HG03025 (cell line): Measurements from ENCODE around the gene ZWILCH.

Experiments used
- ATAC-seq: cut with Tn5 transposase; IDR thresholded peaks from one replicate; pipeline ENCODE4 v1.9.1; 2021; ENCODE audit warnings: mild to moderate bottlenecking, moderate library complexity; ENCODE audit not compliant: unreplicated experiment, low FRiP score

The ZWILCH gene

DNA sequence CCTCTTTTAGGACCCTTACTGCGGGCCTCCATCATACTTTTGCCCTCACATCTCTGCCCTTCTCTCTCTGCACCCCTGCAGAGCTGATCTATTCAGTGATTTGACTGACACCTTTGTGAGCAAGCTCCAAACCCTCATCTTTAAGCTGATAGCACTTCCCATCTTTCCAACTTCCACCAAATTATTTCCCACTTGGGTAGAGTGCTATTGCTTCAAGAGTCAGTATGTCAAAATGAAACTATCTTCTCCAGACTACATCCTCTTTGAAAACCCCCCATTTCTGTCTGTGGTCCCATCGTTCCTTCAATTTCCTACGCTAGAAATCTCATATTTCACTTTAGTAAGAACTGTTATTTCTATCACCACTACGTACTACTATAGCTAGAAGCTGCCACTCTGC lies 19.7 kb downstream of the ZWILCH start:
- no peak for ATAC-seq

DNA sequence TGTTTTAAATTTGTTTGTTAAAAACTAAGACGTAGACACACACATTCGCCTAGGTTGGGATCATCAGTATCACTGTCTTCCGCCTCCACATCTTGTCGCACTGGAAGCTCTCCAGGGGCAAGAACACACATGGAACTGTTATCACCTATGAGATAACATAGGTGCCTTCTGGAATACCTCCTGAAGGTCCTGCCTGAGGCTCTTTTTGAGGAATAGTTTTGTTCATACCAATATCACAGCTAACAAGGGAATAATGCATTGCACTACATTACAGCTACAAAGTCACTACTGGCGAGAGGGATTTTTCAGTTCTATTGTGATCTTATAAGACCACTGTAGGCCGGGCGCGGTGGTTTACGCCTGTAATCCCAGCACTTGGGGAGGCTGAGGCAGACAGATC lies 29.9 kb downstream of the ZWILCH start:
- ATAC-seq: no peak

DNA sequence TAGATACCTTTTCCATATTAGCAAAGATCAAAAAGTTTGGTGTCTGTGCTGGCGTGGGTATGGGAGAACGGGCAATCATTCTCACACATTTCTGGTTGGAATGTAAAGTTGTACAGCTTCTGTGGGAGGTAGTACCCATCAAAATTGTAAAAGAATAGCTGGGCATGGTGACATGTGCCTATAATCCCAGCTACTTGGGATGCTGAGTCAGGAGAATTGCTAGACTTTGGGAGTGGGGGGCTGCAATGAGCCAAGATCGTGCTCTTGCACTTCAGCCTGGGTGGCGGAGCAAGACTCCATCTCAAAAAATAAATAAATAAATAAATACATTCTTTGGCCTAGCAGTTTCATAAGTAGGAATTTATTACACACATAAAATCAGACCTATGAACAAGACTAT lies 37.8 kb downstream of the ZWILCH start:
- ATAC-seq: no peak

DNA sequence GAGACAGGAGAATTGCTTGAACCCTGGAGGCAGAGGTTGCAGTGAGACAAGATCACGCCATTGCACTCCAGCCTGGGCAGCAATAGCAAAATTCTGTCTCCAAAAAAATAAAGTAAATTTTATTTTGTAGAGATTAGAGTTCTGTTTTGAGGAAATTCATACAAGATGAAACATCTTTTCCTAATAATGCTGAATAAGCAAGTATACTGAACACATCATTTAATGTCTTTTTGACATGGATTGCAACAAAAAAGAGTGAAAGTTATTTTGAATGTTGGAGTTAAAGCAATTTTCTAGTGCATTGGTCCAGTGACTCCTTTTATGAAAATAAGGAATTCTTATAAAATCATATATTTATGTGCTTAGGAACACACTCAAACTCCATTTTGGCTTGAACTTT lies 40.1 kb downstream of the ZWILCH start:
- no peak for ATAC-seq

DNA sequence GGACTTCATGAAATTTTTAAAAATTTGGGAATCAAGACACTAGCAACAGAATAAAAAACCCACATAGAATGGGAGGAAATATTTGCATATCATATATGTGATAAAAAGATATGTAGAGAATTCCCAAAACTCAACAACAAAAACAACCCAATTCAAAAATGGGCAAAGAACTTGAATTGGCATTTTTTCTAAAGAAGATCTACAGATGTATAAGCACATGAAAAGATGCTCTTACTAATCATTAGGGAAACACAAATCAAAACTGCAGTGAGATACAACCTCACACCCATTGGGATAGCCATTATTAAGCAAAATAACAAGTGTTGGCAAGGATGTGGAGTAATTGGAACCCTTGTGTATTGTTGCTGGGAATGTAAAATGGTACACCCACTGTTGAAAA lies 50.6 kb downstream of the ZWILCH start:
- no peak for ATAC-seq

GRCh38 chr15:66558271-66558670 lies 53.1 kb downstream of the ZWILCH start:
- no peak for ATAC-seq

DNA sequence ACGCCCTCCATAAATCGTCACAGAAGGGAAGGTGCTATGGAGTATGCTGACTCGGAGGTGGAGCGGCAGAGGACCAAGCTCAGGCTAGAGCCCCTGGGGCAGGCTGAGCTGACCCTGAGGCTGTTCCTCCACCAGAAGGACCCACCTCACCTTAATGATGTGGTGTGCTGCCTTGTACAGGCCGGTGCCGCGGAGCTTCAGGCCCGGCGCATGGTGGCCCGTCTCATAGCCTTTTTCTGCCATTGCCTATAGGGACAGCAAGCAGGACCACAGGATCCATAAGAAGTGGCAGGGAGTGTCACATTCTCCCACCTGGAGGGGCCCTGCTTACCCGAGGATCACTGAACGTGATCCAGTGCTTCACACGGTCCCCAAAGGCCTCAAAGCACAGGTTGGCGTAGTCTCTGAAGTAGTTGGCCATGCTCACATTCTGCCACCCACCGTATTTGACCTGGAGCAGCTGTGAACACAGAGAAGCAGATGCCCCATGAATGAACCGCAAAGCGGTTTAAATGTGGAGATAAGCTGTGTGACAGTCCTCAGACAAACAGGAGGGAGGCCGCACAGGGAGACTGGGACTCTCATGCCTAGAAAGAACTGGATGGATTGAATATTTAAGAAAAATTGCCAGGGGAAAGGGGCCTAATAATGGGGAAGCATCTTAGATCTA lies 55.9 kb downstream of the ZWILCH start:
- ATAC-seq: no peak

DNA sequence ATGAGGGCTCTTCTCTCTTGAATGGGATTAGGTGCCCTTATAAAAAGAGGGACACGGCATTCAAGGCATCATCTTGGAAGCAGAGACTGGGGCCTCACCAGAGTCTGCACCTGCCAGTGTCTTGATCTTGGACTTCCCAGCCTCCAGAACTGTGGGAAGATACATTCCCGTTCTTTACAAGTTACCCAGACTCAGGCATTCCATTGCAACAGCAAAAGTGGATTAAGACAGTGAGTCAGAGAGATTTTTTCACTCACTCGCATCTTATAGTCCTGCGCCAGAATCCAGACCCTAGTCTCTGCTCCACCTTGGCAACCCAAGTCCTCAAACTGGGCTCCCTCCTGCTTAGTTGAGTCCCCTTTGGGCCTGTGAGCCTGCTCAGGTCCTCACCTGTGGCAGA lies 58.0 kb downstream of the ZWILCH start:
- no peak for ATAC-seq

DNA sequence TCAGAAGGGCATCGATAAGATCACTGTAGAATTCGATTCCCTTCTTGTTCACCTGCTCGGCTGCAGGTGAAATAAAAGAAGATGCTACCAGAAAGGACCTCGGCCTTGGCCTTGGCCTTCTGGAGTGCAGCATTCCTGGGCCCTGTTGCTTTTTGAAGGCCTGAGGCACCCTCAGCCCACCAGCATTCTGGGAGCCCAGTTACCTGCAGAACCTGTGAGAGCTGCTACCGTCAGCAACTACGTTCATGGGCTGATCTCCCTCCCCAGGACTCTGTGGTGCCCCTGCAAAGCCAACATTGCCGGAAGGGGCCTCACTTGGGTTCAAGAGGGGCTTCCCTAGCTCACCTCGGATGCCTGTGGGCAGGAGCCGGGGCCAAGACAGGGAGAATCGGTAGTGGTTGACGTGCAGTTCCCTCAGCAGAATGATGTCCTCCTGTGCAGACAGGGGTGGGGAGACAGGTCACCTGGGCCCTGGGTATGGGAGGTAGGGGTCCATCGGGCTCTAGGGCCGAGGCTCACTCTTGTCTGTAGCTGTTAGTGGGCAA lies 58.5 kb downstream of the ZWILCH start:
- ATAC-seq: no peak

DNA sequence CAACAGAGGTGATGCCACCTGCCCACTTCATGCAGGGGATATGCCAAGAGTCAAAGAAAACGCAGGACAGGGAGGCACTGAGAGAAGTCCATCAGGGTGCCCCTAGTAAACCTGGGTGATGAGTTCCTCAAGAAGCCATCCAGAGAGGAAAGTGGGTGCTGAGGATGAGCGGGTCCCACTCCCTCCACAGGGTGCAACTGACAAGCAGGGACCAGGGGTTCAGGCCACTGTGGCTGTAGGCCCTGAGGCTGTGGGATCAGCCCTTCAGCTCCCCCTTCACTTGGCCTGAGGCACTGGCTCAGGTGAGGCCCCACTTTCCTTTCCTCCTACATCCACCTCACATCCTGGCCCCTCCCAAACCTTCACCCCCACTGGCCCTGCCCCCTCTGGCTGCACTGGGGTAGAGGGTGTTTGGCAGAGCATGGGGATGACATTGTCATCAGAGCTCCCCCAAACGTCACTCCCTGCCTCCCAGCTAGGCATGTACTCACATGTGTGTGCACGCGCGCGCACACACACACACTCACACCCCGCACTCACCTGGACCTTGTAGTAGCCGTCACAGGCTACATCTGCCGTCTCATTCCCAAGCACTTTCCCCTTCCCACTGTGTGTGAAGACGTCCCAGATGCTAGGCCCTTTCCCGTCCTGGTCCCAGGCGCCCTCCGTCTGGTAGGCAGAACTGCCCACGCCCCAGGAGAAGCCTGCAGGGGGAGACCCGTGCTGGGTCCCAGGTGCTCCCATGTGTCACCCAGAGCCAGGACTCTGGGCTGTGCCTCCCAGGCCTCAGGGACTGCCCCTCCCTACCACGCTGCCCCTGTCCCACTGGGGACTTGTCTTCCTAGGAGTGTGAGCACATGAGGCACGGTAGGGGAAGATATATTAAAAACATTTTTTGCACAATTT lies 59.3 kb downstream of the ZWILCH start:
- ATAC-seq: no peak

DNA sequence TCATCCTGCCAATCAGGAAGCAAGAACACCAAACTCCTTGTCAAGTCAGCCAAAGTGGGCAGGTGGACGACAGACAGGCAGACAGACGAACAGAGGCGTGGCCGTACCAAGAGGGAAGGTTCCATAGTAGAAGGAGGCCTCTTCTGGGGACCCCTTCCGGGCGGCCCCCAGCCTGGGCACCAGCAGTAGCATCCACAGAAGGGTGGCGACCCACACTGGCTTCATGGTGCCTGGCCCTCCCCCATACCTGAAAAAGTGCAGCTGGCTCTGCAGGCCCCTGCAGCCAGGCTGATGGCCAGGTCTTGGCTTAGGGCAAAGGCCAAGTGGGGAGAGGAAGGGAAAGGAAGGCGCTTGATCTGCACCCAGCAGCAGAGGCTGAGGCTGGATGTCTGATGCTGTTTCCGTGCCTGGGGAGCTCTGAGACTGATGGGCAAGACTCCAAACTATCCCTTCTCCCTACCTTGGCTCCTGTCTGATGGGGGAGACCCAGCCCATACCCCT lies 60.1 kb downstream of the ZWILCH start:
- no peak for ATAC-seq

DNA sequence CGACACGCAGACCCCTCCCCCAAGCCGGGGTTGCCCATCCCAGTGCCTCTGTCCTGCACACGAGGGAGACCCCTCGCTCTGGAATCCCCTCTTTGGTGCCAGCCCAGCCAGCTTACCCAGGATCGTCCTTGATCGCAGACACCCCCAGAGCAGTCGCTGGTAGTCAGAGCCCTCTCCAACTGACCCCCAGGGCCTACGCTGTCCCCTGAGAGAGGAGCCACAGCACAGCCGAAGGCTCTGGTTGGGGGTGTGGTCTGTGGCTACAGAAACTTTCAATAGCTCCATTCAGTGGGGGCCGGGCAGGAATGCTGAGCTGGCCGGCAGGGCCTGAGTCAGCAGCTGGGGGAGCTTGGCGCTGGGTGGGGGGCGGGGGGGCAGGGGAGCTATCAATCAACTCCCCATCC lies 60.6 kb downstream of the ZWILCH start, which contains the start of gene LCTL:
Gene LCTL, minus strand, starts transcription at position 258 of the 404 bp plus-strand sequence. CDS start 633 bp downstream, outside the sequence.
- ATAC-seq: no peak

GRCh38 chr15:66566963-66567531 lies 61.9 kb downstream of the ZWILCH start:
- ATAC-seq: no peak

DNA sequence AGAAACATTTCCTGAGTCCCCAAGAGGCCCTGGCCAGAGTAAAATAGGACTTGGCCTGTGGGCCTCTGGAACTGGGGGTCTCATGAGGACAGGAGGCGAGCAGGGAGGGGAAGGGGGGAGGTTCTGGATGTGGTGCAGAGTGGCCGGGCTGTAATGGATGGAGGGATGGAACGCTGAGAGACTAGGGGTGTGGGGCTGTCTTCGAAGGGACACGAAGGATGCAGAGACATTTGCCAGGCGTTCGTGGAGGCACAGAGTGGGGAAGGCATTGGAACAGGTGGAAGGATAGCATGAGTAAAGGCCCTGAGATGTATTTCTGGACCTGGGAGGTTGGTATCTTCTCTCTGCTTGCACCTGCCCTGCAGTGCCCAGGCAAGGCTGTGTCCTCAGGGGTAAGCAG lies 62.8 kb downstream of the ZWILCH start:
- no peak for ATAC-seq

DNA sequence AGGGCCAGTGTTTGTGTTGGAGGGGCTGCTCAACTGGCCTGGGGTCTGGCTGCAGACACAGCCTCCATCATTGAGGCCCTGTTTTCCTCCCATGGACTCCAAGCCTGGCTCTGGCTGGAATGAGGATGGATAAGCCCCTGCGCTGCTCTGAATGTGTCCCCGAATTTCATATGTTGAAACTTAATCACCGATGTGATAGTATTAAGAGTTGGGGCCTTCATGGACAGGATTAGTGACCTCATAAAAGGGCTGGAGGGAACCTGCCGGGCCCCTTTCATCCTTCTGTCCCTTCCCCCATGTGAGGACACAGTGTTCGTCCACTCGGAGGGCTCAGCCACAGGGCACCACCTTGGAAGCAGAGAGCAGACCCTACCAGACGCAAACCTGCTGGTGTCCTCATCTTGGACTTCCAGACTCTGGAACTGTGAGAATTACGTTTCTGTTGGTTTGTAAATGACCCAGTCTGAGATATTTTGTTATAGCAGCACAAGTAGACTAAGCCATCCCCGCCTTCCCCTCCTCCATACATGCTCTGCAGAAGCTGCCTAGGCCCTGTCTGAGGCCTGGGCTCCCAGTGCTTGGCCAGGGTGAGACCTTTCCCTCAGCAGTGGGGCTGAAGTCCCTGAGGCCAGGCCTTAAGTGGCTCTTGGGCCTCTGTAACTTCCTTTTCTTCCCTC lies 64.5 kb downstream of the ZWILCH start:
- no peak for ATAC-seq

GRCh38 chr15:66570327-66570726 lies 65.2 kb downstream of the ZWILCH start:
- no peak for ATAC-seq

- no peak for ATAC-seq
Measured at GRCh38 chr15:66570842-66571478, 65.8 kb downstream of the ZWILCH start.

DNA sequence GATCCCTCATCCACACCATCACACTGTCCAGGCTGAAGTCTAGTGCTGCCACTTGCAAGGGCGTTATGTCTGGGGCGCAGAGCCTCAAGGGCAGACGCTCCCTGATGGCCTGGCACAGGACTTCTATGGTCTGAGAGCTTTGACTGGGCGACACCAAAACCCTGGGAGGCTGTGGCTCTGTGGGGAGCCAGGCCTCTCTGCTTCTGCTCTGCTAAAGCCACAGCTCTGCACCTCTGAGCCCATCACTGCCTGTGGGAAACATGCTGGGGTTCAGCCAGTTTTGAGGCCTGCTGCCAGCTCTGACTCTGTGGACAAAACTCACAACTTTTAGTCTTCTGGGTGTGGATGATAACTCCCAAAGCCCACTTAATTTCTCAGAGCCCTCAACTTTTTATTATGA lies 67.0 kb downstream of the ZWILCH start:
- no peak for ATAC-seq

GRCh38 chr15:66573348-66573718 lies 68.2 kb downstream of the ZWILCH start:
- ATAC-seq: no peak
